HG03378 (cell line): Measurements from ENCODE around the gene IL20RB.
"Not testable (repeated sequence)": the region's sequence is repeated elsewhere in the genome, so short reads cannot be mapped to it uniquely, and the experiment has no call there.

ENCODE experiments used
- ATAC-seq: cut with Tn5 transposase; IDR thresholded peaks from one replicate; pipeline ENCODE4 v1.9.1; 2021; ENCODE audit warnings: mild to moderate bottlenecking, moderate library complexity; ENCODE audit not compliant: unreplicated experiment

The IL20RB gene

DNA sequence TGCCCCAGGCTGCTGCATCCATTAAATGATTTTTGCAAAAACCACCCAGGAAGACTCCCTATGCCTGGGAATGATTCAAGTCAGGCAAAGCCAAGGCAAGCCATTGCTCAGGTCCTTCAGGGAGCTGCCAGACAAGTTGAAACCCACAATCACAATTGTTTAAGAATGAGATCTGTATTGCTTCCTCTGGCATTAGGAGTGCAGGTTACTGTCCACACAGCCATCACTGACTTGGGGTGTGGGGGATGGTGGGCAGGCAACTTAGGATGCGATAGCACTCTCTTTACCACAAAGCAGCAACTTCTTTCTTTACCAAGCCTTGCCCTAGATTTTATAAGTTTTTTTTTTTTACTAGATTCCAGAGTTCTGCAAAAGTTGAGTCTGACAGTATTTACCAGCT is 15.0 kb upstream of the IL20RB start:
- no peak for ATAC-seq

DNA sequence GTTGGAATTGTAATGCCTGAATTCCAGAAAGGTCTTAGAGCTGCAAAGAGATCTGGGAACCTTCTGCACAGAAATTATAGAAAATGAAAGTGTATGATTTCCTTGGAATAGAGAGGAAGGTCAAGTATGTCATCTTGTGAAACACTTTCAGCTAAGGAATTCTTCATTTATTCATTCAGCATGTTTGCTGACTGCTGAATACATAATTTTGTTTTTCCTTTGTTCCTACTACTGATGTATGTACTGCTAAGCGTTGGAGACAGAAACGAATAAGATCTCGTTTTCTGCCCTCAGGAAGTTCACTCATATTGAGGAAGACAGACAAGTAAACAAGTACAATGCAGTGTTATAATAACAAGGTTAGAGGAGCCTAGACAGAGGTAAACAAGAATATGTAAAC is 14.3 kb upstream of the IL20RB start:
- no peak for ATAC-seq

DNA sequence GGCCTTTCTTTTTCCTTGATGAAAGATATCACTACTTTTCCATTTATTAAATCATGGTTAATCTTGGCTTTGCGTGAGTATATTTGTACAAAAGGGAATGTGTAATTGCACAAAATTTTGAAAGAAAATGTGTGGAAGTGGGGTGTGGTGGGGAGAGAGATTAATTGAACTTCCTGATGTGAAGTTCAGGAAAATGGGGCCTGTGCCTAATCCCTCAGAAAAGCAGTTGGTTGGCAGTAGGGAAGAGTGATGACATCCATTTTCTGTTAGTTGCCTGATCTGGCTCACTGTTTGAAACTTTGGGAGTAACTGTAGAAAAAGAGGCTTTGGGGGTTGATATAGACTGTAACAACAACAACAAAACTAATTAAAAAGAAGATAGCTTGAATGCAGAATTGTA is 10.8 kb upstream of the IL20RB start:
- ATAC-seq: no peak

DNA sequence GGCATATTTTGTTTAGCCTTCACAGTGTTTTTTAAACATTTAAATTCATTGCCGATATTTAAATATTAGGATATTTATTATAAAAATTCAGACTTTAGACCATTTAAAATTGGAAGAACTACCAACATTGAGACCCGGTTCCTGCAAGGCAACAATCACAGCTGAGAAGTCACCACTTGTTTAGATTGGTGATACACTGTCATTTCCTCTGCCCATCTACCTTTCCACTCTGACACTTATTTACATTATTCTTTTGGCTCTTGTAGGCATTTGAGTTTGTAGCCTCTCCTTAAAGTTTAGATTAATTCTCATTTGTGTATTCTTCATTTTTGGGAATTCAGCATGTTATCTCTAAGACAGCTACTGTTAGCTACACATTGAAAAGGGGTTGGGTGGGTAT is 10.3 kb upstream of the IL20RB start:
- ATAC-seq: no peak

DNA sequence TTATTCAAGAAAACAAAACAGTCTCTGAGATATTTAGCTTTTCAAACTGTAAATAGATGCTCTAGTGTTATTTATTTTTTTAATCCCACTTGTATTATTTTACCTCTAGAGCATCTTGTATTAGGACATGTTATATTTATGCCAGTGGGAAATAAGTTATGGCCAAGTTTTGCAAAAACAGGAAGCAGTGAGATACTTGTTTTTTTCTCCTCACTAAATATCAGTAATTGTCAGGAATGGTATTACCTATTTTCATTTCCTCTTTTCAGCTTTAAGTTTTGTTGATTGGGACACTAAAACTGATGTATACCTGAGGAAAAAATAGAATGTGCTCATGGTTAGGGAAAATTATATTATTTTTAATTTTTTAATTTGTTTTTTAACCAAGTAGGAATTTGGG is 8.6 kb upstream of the IL20RB start:
- no peak for ATAC-seq

DNA sequence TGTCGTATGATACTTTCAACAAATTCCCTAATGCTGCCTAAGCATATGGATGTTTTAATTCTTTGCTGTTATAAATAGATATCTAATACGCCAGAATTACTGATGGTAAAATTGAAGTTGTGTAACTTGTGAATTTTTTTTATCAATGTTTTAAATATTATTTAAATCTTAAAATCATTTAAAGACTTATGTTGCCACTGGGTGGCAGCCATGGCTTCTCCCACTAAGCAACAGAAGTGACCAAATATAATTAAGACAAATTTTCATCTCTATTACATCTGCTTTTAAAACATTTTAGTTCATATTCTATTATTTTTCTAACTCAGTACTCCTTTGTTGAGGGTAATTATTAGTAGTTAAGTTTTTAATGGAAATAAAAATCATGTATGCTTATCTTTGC is 8.1 kb upstream of the IL20RB start:
- ATAC-seq: no peak

DNA sequence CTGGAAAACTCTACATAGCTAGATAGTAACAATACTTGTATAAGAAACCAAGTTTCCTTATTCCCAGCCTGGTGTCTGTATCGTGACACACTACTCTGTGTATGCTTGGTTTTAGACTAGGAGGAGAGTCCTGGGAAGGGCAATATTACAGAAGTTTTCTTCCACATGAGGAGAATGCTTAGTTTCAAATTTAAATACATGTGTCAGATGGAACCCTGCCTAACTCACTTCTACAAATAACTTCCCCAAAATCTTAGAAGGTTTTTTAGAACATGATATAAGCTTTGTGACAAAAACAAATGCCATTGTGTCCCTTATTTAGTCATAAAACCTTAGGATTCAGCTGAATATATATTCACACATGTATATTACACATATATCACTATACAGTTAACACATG is 7.2 kb upstream of the IL20RB start:
- no peak for ATAC-seq

DNA sequence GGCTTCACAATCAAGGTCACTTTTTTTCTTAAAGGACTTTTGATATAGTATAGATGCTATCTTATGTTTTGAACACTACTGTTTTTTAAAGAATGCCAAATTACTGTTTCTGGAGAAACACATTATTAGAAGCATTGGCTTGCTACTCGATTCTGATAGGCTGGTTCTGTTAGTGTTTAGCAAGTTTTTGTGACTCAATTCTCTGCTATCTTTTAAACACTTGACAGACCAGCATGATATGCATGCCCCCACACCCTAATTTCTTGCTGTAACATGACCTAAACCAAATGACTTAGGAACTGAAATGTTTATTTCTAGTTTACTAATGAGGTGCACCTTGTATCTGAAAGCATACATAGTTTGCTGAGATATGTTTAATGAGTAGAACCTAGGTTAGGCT is 5.5 kb upstream of the IL20RB start:
- no peak for ATAC-seq

DNA sequence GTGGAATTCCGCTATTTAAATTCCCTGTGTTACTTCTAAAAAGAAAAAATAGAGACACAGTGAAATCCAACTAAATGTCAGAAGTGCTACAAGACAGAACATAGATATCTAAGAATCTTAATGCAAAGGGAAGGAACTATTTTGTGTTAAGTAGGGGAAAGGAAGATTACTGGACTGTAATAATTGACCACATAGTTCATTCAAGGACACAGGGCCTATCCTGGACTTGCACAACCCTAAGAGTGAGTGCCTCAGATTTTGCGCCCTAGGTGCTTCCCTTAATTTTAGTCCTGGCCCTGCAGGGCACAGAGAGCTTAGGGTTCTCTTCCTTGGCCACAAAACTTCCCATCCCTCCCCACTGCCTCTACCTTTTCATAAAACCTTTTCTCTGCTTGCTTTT is 3.5 kb upstream of the IL20RB start:
- ATAC-seq: no peak

DNA sequence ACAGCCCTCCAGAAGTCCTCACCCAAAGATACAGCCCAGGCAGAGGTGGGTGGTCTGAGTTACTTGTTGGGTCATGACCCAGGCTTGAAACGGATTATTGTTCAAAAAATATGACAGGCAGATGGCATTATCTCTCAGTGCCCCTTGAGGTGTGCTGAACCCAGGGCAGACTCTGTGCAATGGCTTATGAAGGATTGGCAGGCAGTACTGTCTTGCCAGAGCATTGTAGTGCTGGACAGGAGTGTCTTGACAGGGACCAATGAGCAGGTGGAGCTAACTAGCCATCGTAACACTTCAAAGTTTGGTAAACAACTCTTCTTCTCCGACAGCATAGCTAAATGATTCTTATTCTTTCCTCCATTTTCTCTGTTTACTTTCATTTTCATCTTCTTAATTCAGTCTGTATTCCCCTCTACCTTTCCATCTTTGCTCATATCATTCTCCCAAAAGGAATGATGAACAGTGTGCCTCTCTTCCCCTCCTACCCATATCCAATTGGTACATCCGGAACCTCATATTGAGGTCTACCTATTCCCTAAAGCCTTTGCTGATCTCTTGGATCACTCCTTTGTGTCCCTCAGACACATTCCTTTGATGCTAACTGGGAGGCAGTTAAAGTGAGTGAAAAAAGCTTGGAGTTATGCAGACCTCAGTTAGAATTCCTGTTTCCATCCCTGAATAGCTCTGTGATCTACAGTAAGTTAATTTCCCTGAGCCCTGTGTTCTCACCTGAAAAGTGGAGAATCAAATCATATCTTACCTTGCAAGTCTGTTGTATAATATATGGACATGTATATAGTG is 2.6 kb upstream of the IL20RB start:
- no peak for ATAC-seq

DNA sequence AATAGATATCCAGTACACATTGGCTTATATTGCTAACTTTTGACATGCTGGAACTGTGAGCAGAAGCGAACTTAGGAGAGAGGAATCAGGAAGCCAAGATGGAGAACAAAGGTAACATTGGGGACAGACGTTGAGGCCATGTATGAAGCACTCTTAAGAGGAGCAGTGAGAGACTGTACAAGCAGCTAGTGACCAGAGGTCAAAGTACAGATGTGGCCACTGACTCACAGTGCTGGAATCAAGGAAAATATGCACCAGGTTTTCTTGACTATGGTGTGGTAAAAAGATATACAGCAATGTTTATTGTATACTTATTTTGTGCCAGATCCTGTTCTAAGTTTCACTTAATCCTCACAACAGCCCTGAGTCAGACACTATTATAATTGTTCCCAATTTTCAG is 2.0 kb upstream of the IL20RB start:
- no peak for ATAC-seq

DNA sequence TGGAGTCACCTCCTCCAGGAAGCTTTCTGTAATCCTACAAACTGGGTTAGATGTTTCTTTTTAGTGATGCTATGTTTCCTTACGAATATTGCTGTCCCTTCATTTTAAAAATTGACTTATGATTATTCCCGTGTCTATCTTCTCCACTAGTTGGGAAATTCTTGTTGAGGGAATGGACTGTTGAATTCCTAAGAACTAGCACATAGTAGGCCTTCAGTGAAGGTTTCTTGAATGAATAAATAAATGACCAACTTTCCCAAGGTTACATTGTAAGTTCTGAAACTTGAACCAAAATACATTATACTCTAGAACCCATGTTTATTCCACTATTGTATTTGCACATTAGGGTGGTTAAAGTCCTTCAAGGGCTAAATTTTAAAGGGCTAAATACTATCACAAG is 812 bp upstream of the IL20RB start:
- ATAC-seq: no peak

DNA sequence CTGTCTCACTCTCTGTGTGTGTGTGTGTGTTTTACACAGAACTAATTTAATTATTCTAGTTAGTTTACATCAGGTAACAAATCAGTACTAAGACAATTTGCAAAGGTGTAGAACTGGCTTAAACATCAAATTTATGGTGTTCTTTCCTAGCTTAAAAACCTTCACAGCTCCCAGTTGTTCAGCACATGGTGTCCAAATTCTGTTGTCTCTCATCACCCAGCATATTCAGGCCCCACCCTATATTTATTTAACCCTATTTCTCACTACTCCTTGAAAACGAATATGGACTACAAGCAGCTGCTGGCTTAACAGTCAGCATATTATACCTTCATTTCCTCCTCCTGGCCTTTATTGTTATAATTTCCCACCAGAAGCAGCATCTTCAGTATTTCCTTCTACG is 1.2 kb downstream of the IL20RB start:
- no peak for ATAC-seq

DNA sequence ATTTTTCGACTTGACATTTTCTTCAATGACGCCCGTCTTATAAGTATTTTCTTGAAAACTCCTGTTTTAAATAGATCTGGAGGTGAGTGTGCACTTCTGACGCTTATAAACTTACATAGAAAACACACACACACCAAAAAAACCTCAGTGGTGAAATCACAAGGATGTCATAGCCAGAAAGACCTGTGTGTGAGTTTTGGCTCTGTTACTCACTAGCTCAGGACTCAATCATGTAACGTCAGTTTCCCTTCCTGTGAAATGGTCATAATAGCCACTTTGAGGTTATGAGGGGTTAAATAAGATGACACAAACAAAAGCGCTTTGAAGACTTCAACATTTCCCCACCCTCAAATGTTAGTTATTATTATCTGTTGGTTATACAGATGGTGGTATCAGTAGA is 1.8 kb downstream of the IL20RB start:
- ATAC-seq: no peak

DNA sequence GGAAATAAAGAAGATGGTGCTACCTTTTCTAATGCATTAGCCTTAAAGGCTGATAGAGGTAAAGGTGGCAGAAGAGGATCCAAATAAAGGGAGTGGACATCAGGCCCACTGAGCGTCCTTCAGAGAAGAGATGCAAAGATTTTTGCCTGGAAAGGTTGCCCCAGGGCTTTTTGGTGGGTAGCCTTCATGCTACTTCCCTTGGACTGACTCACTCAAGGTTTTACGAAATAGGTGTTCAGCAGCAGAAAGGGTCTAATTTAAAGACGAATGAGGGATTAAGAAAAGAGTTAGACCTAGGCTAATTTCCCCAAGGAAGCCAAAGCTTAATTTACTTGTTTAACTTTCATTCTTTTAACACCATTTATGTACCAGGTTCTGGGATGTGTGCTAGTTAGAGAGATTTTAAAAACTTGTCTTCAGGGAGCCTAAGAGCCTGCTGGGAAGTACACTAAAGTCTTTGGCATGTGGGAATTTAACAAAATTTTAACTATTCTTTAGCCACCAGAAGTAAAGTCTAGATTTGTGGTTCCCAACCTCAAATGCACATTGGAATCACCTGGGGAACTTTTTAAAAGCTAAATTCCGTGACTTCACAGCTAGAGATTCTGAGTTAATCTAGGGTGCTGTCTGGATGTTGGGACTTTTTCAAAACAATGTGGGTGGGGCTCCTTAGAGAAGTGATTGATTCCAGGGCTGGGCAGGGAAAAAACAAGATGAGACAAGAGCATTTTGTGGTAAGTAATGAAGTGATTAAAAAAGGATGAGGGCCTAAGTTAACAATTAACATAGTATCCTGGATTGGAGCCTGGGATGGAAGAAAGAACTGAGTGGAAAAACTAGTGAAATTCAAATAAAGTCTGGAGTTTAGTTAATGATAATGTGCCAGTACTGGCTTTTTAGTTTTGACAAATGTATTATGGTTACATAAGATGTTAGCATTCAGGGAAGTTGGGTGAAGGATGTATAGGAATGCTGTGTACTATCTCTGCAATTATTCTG is 3.4 kb downstream of the IL20RB start:
- ATAC-seq: no peak

DNA sequence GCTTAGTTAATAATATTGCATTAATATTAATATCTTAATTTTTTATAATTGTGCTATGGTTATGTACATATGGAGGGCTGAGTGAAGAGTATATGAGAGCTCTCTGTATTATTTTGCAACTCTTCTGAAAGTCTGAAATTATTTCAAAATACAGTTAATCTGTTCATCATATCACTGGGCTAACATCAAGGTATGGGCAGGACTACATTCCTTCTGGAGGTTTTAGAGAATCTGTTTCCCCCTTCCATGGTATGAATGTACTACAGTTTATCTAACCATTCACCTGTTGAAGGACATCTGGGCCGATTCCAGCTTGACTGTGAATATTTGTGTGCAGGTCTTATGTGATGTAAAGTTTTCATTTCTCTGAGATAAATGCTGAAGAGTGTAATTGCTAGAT is 5.1 kb downstream of the IL20RB start:
- ATAC-seq: no peak

DNA sequence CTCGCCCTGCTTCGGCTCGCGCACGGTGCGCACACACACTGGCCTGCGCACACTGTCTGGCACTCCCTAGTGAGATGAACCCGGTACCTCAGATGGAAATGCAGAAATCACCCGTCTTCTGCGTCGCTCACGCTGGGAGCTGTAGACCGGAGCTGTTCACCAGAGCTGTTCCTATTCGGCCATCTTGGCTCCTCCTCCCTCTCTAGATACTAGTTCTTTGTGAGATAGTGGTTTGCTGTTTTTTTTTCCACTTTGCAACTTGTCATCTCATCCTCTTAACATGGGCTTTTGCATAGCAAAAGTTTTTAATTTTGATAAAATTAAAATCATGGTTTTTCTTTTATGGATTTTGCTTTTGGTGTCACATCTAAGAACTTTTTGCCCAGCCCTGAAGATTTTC is 11.8 kb downstream of the IL20RB start:
- ATAC-seq: not testable (repeated sequence)

DNA sequence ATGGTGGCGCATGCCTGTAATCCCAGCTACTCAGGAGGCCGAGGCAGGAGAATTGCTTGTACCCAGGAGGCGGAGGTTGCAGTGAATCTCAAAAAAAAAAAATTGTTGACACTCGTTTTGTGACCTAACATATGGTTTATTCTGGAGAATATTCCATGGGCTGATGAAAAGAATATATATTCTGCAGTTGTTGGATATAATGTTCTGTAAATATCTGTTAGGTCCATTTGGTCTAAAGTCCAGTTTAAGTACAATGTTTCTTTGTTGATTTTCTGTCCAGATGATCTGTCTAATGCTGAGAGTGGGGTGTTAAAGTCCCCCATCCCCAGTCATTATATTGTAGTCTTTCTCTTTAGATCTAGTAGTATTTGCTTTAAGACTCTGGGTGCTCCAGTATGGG is 15.6 kb downstream of the IL20RB start:
- ATAC-seq: no peak

DNA sequence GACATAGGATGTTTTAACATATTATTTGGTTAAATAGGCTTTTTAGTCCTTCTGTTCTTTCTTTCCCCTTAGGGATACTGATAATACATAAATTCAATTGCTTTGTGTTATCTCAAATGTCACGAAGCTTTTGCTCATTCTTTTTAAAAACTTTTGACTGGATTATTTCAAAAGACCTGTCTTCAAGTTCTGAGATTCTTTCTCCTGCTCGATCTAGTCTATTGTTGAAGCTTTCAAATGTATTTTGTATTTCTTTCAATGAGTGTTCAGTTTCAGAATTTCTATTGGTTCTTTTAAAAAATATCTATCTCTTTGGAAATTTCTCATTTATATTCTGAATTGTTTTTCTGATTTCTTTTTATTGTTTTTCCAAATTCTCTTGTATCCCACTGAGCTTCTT is 16.9 kb downstream of the IL20RB start:
- no peak for ATAC-seq

DNA sequence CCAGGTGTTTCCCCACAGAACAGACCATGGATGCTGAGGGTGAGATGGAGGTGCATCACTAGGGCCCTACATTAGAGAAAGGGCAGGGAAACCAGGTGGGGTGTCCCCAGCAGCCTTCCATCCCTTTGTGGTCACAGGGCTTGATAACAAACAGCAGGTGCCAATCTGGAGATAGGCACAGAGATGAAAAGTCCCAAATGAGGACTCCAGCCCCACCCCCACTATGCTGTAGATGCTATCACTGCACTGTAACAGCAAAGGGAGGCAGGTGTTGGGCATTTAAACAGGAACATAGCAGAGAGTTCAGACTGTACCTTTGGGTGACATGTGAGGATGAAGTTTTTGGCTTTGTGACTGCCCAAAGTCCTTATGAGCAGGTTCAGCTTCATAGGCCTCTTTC is 21.4 kb downstream of the IL20RB start:
- no peak for ATAC-seq

DNA sequence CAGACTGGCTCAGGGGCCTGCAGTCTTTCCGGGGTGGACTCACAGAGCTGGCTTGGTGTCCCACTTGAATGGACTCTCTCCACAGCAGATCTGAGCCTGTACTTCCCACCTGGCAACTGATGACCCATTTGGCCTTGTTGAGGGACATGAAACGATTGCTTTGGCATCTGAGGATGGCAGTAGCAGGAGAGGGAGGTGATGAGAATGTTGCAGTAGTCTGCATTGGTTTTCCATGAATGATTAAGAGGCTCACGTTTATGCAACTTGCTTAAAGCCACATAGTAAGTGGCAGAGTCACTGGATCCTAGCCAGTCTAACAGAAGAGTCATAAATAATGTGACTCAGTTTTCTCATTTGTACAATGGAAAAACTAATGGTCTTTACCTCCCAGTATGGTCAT is 21.9 kb downstream of the IL20RB start:
- ATAC-seq: no peak

DNA sequence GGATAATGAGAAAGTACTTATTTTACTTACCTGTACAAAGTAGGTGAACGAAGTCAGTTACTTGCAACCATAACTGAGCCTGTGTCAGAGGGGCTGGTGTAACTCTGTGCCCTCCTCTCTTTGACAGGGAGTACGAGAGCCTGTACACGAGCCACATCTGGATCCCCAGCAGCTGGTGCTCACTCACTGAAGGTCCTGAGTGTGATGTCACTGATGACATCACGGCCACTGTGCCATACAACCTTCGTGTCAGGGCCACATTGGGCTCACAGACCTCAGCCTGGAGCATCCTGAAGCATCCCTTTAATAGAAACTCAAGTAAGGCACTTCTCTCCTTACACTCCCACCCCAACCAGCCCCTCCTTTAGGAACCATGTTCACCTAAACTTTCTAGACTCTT is 24.2 kb downstream of the IL20RB start:
- ATAC-seq: no peak
